GM12865 (cell line): ENCODE results near the gene EBPL.

ENCODE experiments used
- DNase-seq: peaks from one replicate; pipeline ENCODE4 v3.0.0; 2010; ENCODE audit warnings: low read depth
- H3K4me3 ChIP-seq: 2 replicates; pipeline ENCODE4 v1.5.1; 2011; ENCODE audit warnings: mild to moderate bottlenecking, low read depth, low read length, control low read depth
- CTCF ChIP-seq: IDR thresholded peaks from 2 replicates; pipeline ENCODE4 v1.5.1; 2011; ENCODE audit warnings: low read length, control low read depth, low read depth, inconsistent platforms; ENCODE audit not compliant: insufficient read depth; ENCODE audit errors: missing control alignments

EBPL gene

GRCh38 chr13:49690995-49691784, at the start of gene EBPL:
Gene EBPL (minus strand): TSS chr13:49691486. CDS start chr13:49691424, 62 bp downstream.
- peak; percentile 90 for DNase-seq
- peak within 1 kb of the TSS; percentile 84 for H3K4me3 ChIP-seq
- no peak for TF ChIP-seq CTCF

- no peak overlapping the region for H3K4me3 ChIP-seq
- no peak for TF ChIP-seq CTCF
- no peak for DNase-seq
Observed at GRCh38 chr13:49740870-49741269, 49.6 kb upstream of the EBPL start.

- DNase-seq: no peak
- no peak overlapping the region for H3K4me3 ChIP-seq
- no peak for TF ChIP-seq CTCF
Observed at GRCh38 chr13:49739498-49740187, 48.4 kb upstream of the EBPL start.

GRCh38 chr13:49733181-49733951, 42.1 kb upstream of the EBPL start:
- no peak overlapping the region for H3K4me3 ChIP-seq
- no peak for TF ChIP-seq CTCF
- no peak for DNase-seq

- no peak for DNase-seq
- no peak for TF ChIP-seq CTCF
Observed at GRCh38 chr13:49731766-49732165, 40.5 kb upstream of the EBPL start.

GRCh38 chr13:49716615-49717014, 25.3 kb upstream of the EBPL start:
- no peak for DNase-seq
- TF ChIP-seq CTCF: no peak
- H3K4me3 ChIP-seq: no peak overlapping the region

More at GRCh38 chr13:49731766-49732165, 40.5 kb upstream of the EBPL start:
- H3K4me3 ChIP-seq: no peak overlapping the region
